SKM-1 (cell line): ENCODE data around the gene MVP.
"Not testable (repeated sequence)": the region's sequence is repeated elsewhere in the genome, so short reads cannot be mapped to it uniquely, and the experiment has no call there.

Source experiments
- DNase-seq: peaks from one replicate; lab custom pipeline; 2025; ENCODE audit not compliant: unreplicated experiment; lab: John Stamatoyannopoulos, UW

MVP gene

GRCh38 chr16:29820271-29820701 is at the start of gene MVP:
TSS of gene MVP (plus strand) at chr16:29820462. CDS start at chr16:29830550, 10,088 bp downstream.
- DNase-seq, result peak; percentile 14

DNA sequence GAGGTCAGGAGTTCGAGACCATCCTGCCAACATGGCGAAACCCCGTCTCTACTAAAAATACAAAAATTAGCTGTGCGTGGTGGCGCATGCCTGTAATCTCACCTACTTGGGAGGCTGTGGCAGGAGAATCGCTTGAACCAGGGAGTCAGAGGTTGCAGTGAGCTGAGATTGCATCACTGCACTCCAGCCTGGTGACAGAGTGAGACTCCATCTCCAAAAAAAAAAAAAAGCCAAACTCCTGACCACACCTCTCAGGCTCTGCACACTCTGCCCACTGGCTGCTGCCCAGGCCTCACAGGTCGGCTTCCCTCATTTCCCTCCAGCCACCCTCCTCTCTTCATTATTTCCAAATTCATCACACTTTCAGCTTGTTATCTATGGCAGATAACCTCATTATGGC is 47.9 kb upstream of the MVP start:
- DNase-seq, result not testable (repeated sequence)

GRCh38 chr16:29774730-29775129 is 45.5 kb upstream of the MVP start:
- no peak for DNase-seq

GRCh38 chr16:29775742-29776408 is 44.4 kb upstream of the MVP start:
- DNase-seq, result no peak

GRCh38 chr16:29777576-29778350 is 42.5 kb upstream of the MVP start, which contains the start of gene ZG16:
TSS of gene ZG16 (plus strand) at chr16:29778256. CDS start at chr16:29779267, 1,011 bp downstream.
- DNase-seq, result no peak

DNA sequence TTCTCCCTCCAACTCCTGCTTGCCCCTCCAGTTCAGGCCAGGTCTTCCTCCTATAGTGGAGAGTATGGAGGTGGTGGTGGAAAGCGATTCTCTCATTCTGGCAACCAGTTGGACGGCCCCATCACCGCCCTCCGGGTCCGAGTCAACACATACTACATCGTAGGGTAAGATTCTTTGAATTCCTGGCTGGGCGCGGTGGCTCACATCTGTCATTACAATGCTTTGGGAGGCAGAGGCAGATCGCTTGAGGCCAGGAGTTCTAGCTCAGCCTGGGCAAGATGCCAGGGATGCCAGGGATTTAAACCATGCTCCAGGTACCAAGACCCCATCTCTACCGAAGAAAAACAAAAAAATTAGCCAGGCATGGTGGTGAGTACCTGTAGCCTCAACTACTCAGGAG is 40.8 kb upstream of the MVP start:
- no peak for DNase-seq

DNA sequence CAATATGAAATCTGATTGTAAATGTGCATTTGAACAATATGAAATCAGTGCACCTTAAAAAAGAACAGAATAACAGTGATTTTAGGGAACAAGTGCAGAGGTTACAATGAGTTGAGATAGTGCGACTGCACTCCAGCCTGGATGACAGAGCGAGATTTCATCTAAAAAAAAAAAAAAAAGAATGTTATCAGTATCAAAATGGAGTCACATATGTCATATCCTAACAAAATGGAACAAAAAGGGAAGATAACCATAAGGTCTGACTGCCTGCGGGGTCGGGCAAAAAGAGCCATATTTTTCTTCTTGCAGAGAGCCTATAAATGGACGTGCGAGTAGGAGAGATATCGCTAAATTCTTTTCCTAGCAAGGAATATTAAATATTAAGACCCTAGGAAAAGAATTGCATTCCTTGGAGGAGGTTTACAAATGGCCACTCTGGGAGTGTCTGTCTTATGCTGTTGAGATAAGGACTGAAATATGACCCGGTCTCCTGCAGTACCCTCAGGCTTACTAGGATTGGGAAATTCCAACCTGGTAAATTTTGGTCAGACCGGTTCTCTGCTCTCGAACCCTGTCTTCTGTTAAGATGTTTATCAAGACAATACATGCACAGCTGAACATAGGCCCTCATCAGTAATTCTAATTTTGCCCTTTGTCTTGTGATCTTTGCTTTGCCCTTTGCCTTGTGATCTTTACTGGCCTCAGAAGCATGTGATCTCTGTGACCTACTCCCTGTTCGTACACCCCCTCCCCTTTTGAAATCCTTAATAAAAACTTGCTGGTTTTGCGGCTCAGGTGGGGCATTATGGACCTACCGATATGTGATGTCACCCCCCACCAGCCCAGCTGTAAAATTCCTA is 36.9 kb upstream of the MVP start:
- DNase-seq, result not testable (repeated sequence)

DNA sequence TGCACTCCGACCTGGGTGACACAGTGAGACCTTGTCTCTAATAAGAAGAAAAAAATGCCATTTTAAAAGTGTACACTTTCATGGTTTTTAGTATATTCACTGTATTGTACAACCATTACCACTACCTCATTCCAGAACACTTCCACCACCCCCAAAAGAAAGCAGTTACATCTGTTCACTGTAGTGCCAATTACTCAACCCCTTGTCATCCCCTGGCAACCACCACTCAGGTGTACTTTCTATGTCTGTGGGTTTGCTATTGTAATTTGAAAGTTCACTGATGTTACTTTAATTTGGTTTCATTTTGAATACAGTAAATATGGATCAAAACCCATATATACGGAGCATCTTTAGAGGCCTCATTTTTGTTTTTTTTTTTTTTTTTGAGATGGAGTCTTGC is 36.1 kb upstream of the MVP start:
- DNase-seq, result no peak

- no peak for DNase-seq
Measured at GRCh38 chr16:29784901-29785500, 35.3 kb upstream of the MVP start.

- not testable (repeated sequence) for DNase-seq
Measured at GRCh38 chr16:29787155-29787554, 33.1 kb upstream of the MVP start.

DNA sequence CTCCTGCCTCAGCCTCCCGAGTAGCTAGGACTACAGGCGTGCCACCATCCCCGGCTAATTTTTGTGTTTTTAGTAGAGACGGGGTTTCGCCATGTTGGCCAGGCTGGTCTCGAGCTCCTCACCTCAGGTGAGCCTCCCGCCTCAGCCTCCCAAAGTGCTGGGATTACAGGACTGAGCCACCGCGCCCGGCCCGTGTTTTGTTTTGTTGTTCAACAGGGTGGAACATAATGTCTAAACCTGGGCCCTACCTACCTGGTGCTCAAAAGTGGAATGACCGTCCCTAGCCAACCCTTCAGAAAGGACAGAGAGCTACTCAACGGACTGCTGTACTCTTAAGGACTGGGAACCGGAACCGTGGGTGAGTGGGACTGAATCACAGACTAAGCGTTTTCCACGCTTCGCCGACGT is 30.5 kb upstream of the MVP start:
- DNase-seq, result no peak

DNA sequence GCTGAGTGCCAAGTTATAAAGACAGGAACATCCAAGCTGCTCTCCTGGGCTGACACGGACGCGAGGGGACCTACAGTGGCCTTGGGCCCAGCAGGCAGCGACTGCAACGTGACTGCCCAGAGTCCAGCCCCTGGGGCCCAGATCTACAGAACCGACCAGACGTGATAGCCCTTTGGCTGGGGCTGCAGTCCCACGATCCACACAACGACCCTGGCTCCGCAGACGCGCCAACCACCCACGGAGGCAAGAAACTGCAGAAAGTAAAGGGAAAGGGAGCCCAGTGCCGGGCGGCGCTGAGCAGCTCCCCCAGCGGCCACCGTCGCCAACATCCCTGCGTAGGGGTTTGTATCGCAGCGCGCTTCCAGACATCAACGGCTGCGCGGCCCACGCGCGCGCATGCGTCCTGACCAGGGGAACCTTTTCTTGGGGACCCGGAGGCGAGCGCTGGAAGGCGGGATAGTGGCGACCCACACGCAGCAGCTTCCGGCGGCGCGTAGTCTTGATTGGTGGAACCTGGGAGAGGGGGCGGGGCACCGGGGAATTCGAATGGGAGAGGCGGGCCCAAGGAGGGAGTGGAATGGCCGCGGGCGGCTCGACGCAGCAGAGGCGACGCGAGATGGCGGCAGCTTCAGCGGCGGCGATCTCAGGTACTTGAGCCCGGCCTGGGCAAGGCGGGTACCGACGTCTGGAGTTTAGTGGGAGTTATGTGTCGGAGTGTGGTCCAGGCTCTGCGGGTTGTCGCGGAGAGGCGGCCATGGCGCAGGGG is 29.9 kb upstream of the MVP start, which contains the start of gene KIF22:
KIF22 (plus strand) TSS at position 569 of the 766 bp plus-strand sequence; CDS start at position 578, 9 bp downstream.
- DNase-seq, result peak; percentile 97

GRCh38 chr16:29790949-29791844 is 29.1 kb upstream of the MVP start:
- DNase-seq, result no peak

DNA sequence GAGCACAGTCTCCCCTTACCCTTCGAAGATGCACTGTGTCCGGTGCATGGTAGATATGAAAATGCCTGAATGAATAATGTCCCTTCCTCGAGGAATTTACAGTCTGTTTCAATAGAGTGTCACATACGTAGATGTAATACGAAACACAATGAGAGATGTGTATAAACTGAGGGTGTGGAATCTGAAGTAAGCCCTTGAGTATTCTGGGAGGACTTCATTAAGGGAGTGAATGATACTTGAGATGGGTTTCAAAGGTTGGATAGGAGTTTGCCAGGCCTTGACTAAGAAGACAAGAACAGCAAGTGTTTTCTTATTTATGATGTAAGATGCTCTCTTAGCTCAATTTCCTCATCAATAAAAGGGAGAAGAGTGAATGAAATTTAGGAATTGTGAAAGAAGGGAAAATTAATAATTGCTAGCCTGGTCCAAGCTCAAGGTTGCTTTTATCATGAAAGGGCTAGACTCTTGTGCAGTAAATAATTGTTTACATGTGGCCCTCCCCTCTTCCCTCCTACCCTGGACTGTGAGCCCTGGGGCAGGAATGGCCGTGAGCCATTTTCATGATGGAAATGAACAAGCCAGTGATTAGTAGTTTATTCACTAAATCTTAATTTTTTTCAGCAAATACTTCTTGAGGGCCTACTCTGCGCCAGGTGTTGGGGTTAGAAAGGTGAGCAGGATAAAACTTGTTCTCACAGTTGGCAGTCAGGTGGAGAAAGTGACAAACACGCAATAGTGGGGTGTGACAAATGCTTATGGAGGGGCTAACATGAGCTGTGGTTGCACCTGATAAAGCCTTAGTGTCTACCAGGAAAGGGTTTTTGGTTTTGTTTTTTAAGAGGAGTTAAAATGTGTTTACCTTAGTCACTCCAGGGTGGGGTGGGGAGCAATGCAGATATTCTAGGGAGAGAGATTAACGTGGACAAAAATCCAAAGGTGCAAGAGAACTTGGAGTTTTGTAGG is 28.1 kb upstream of the MVP start:
- DNase-seq, result no peak

DNA sequence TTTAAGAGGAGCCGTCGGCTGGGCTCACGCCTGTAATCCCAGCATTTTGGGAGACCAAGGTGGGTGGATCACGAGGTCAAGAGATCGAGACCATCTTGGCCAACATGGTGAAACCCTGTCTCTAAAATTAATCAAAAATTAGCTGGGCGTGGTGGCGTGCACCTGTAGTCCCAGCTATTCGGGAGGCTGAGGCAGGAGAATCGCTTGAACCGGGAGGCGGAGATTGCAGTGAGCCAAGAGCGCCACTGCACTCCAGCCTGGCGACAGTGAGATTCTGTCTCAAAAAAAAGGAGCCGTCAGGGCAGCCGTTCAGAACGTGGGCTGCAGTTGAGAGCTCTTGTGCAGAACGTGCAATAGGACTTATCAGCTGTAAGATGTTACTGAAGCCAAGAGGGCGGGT is 27.1 kb upstream of the MVP start:
- not testable (repeated sequence) for DNase-seq

GRCh38 chr16:29794231-29794710 is 26.0 kb upstream of the MVP start:
- DNase-seq, result no peak

DNA sequence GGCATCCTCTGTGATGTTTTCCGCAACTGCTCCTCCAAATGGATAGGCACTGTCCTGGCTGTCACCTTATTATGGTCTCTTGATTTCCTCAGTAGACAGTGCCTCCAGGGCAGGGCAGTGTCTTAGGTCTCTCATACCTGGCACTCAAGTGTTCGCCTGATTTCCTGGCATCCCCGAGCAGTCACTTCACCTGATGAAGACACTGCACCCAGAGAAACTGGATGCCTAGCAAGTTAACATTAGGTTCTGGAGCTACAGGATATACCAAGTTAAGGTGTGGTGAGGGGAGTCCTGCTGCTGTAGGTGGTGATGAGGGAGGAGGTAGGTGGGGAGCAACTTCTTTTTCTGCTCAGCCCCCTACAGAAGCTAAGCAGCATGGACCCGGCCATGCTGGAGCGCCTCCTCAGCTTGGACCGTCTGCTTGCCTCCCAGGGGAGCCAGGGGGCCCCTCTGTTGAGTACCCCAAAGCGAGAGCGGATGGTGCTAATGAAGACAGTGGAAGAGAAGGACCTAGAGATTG is 17.8 kb upstream of the MVP start:
- no peak for DNase-seq

GRCh38 chr16:29804020-29804419 is 16.2 kb upstream of the MVP start:
- no peak for DNase-seq
